Heart right ventricle (tissue), 16 donors: Measurements from ENCODE around the gene MREG. TPM values are rescaled to one million over a fixed set of nuclear protein-coding genes. Genes with fewer than 3 reads are reported as not detected.

Experiments used
- ATAC-seq, 8 donors: fragments of 200-7000 bp; cut with Tn5 transposase; one replicate each; pipeline ENCODE4 v1.9.1; 2020; ENCODE audit warnings: mild to moderate bottlenecking in 8 of 8, moderate library complexity in 8 of 8, moderate number of reproducible peaks in 1 of 8
- DNase-seq, 2 donors: peaks; one replicate each; pipeline ENCODE4 v3.0.0-alpha.2; 2020
- H3K27ac ChIP-seq, 10 donors: fragments of 200-600 bp; sonication (generic) in 2 of 10; one replicate each; pipeline versions ENCODE4 v1.5.0 to v1.8.0; 2020 to 2022; ENCODE audit warnings: mild to moderate bottlenecking in 3 of 10
- H3K27me3 ChIP-seq, 7 donors: fragments of 200-600 bp; one replicate each; pipeline ENCODE4 v1.8.0; 2021 to 2022; ENCODE audit warnings: mild to moderate bottlenecking in 2 of 7
- H3K36me3 ChIP-seq, 9 donors: fragments of 200-600 bp; sonication (generic) in 1 of 9; one replicate each; pipeline versions ENCODE4 v1.5.0 to v1.8.0; 2020 to 2022; ENCODE audit warnings: mild to moderate bottlenecking in 2 of 9
- H3K4me1 ChIP-seq, 9 donors: fragments of 200-600 bp; sonication (generic) in 1 of 9; one replicate each; pipeline versions ENCODE4 v1.5.0 to v1.8.0; 2020 to 2022; ENCODE audit warnings: mild to moderate bottlenecking in 4 of 9
- H3K4me3 ChIP-seq, 10 donors: fragments of 200-600 bp; sonication (generic) in 2 of 10; one replicate each; pipeline versions ENCODE4 v1.5.0 to v1.8.0; 2020 to 2022; ENCODE audit warnings: mild to moderate bottlenecking in 7 of 10, moderate library complexity in 2 of 10
- H3K9me3 ChIP-seq, 11 donors: fragments of 200-600 bp in 10 of 11; sonication (generic) in 2 of 11; one replicate each; pipeline versions ENCODE4 v1.5.0 to v1.8.0; 2013 to 2022; ENCODE audit warnings: mild to moderate bottlenecking in 2 of 11, control low read depth in 1 of 11, moderate library complexity in 1 of 11
- CTCF ChIP-seq, 9 donors: fragments of 200-600 bp; sonication (generic) in 2 of 9; IDR thresholded peaks; one replicate each; pipeline versions ENCODE4 v1.5.0 to v1.8.0; 2021 to 2022; ENCODE audit warnings: antibody characterized with exemption in 9 of 9, mild to moderate bottlenecking in 5 of 9, moderate library complexity in 1 of 9
- WGBS, 2 donors: extraction: QIAGEN DNeasy Blood & Tissue Kit; methylation state at CpG; one replicate each; pipeline ENCODE4 v1.1.7; 2013; ENCODE audit warnings: inconsistent platforms in 1 of 2; 5-methylcytosine and 5-hydroxymethylcytosine counted together
- intact Hi-C, 10 donors: fragments of 100-400 bp; cut with DNase I; formaldehyde crosslinking; loops; one replicate each; pipeline versions ENCODE4 v1.11.1 to v1.14.2; 2022
- polyA plus RNA-seq, 2 donors: library from polyadenylated mRNA; stranded (reverse); fragments of 200-250 nt; gene quantifications; one replicate each; pipeline ENCODE4 v1.2.3, GENCODE V29; 2013
- total RNA-seq, 10 donors: library from RNA; stranded (reverse); fragmentation: NEBNext Ultra II Directional in 3 of 10; extraction: Animal tissue kit (Norgen Biotek cat#: 25700) in 3 of 10; gene quantifications; one replicate each; pipeline versions ENCODE4 v1.2.1 to v1.2.4, GENCODE V29; 2021 to 2023
- donor health status: Arrhythmogenic right ventricular cardiomyopathy.
- donor health status: ischemic (EF 13 %, LVEDD 7.1; RV severe dilation, severe dysfunction).
- donor health status: healthy with polysubstance abuse.
- donor health status: DM: no; HTN: yes; CAD: no.
- donor health status: DM: no; HTN: no; CAD: no.
- donor health status: ischemic (EF 25% LVEDD 6.9; RV normal size, moderate dysfunction).
- donor health status: ischemic (EF 25% LVEDD 5.7; RV mildly dilated, moderate dysfunction).
- donor health status: healthy.
- donor health status: DM: yes; HTN: yes; CAD: no.
- donor health status: Ischemic cardiomyopathy.
- donor health status: ischemic (EF 35%, LVEDD 5.7; RV mildly dilated, moderate dysfunction).
- donor health status: nonischemic (EF 11% LVEDD 7.7; RV severe dilation, severe dysfunction).
- donor health status: DM: yes; HTN: yes; CAD: no.
- donor health status: PGD.
- donor health status: ischemic (EF 29% LVEDD 5.4; RV normal size, mild dysfunction).
- donor health status: nonischemic (EF 23%, LVEDD 6.1; RV moderate dilation, normal function).

Gene MREG
- total and polyA plus RNA-seq, 12 donors, result 0.13 to 1.5 (median 0.38) TPM

GRCh38 chr2:215899141-215900074 is 113.9 kb downstream of the MREG start:
- intact Hi-C loops, result no loop called here
- H3K36me3 ChIP-seq, result no peaks in the 10 kb centered on the region
- H3K27me3 ChIP-seq, result no peaks in the 10 kb centered on the region
- no peak overlapping the region for H3K4me3 ChIP-seq
- peak overlapping the region in 1 of 10 donors; percentile 21 for H3K27ac ChIP-seq
- TF ChIP-seq CTCF (IDR thresholded peaks at IDR 0.05), result no peak
- no peak for DNase-seq
- 79 to 82% methylated on average over 14 of the region's 14 CpGs for WGBS, 2 donors
- no peak for ATAC-seq
- peaks cover 0 to 49% (median 0%) of the 10 kb centered on the region in 9 donors for H3K4me1 ChIP-seq
- H3K9me3 ChIP-seq, result peaks cover 0 to 7% (median 0%) of the 10 kb centered on the region in 11 donors

GRCh38 chr2:215898363-215898762 is 115.0 kb downstream of the MREG start:
- intact Hi-C loops, result no loop called here
- DNase-seq, result no peak
- H3K9me3 ChIP-seq, result peaks cover 0 to 7% (median 0%) of the 10 kb centered on the region in 11 donors
- H3K27me3 ChIP-seq, result no peaks in the 10 kb centered on the region
- 68 to 69% methylated on average over 2 of the region's 2 CpGs for WGBS, 2 donors
- no peak for ATAC-seq
- no peak for TF ChIP-seq CTCF (IDR thresholded peaks at IDR 0.05)
- H3K27ac ChIP-seq, result no peak overlapping the region
- no peak overlapping the region for H3K4me3 ChIP-seq
- no peaks in the 10 kb centered on the region for H3K36me3 ChIP-seq
- H3K4me1 ChIP-seq, result peaks cover 0 to 38% (median 0%) of the 10 kb centered on the region in 9 donors

GRCh38 chr2:215896921-215897320 is 116.4 kb downstream of the MREG start:
- no peak overlapping the region for H3K27ac ChIP-seq
- 71 to 72% methylated on average over 4 of the region's 4 CpGs for WGBS, 2 donors
- intact Hi-C loops, result no loop called here
- no peaks in the 10 kb centered on the region for H3K27me3 ChIP-seq
- peaks cover 0 to 32% (median 0%) of the 10 kb centered on the region in 9 donors for H3K4me1 ChIP-seq
- peaks cover 0 to 7% (median 0%) of the 10 kb centered on the region in 11 donors for H3K9me3 ChIP-seq
- no peak overlapping the region for H3K4me3 ChIP-seq
- no peak for TF ChIP-seq CTCF (IDR thresholded peaks at IDR 0.05)
- no peaks in the 10 kb centered on the region for H3K36me3 ChIP-seq
- ATAC-seq (no peak), DNase-seq (no peak)

GRCh38 chr2:215895330-215895729 is 118.0 kb downstream of the MREG start:
- H3K27ac ChIP-seq, result no peak overlapping the region
- H3K27me3 ChIP-seq, result no peaks in the 10 kb centered on the region
- no peak for TF ChIP-seq CTCF (IDR thresholded peaks at IDR 0.05)
- no peak for DNase-seq
- no peak for ATAC-seq
- H3K9me3 ChIP-seq, result peaks cover 0 to 7% (median 0%) of the 10 kb centered on the region in 11 donors
- H3K4me1 ChIP-seq, result peaks cover 0 to 29% (median 0%) of the 10 kb centered on the region in 9 donors
- intact Hi-C loops, result no loop called here
- 92% methylated on average over 4 of the region's 4 CpGs for WGBS, 2 donors
- H3K36me3 ChIP-seq, result no peaks in the 10 kb centered on the region
- no peak overlapping the region for H3K4me3 ChIP-seq

Other genes with a start within 250 kb of the MREG start
- gene PECR, start 68.3 kb upstream of the MREG start, total RNA-seq, result 1 to 10 TPM; 3.3 to 6.6 (median 4.1) TPM
- gene PECR, start 68.3 kb upstream of the MREG start, polyA plus RNA-seq, result 1 to 10 TPM; 2.0 to 4.4 TPM
- under 1 TPM in 8 of 10 donors, not detected in 2; 0.11 to 0.97 (median 0.23) TPM for gene TMEM169, start 68.4 kb upstream of the MREG start, total RNA-seq
- gene TMEM169, start 68.4 kb upstream of the MREG start, polyA plus RNA-seq, result under 1 TPM; 0.10 to 0.15 TPM
- gene XRCC5, start 95.8 kb upstream of the MREG start, total RNA-seq, result 100 to 1,000 TPM; 112 to 163 (median 137) TPM
- gene XRCC5, start 95.8 kb upstream of the MREG start, polyA plus RNA-seq, result 10 to 100 TPM; 35.6 to 77.5 TPM